WTC11 (cell line): Measurements from ENCODE around the gene MAGOHB. TPM values are rescaled to one million over a fixed set of nuclear protein-coding genes. Genes with fewer than 3 reads are reported as not detected.

Source experiments
- ATAC-seq: fragments of 200-7000 bp; cut with Tn5 transposase; 2 replicates; pipeline ENCODE4 v1.10.0; 2021; ENCODE audit warnings: mild to moderate bottlenecking, moderate library complexity
- CTCF ChIA-PET: fragments of 300-600 bp; sonication (Branson Sonifier 250); formaldehyde crosslinking; loops from one replicate; lab custom pipeline; 2021; ENCODE audit warnings: antibody characterized with exemption; lab: Charles Lee
- POLR2A ChIA-PET: fragments of 350-600 bp; sonication (Branson Sonifier 250); formaldehyde crosslinking; loops from one replicate; lab custom pipeline; 2021; ENCODE audit warnings: antibody characterized with exemption; lab: Charles Lee
- DNase-seq: peaks from one replicate; pipeline ENCODE4 v3.0.0; 2021; ENCODE audit warnings: low spot score
- H3K27ac Mint-ChIP-seq: 2 replicates; pipeline ENCODE4 v1.8.0; 2021; ENCODE audit warnings: mixed read lengths
- H3K27me3 Mint-ChIP-seq: 2 replicates; pipeline ENCODE4 v1.8.0; 2021; ENCODE audit warnings: low read depth, mild to moderate bottlenecking, moderate library complexity, mixed read lengths
- H3K36me3 Mint-ChIP-seq: 2 replicates; pipeline ENCODE4 v1.8.0; 2021; ENCODE audit warnings: mixed read lengths
- H3K4me1 Mint-ChIP-seq: 2 replicates; pipeline ENCODE4 v1.8.0; 2022; ENCODE audit warnings: mixed read lengths
- H3K4me3 Mint-ChIP-seq: 2 replicates; pipeline ENCODE4 v1.8.0; 2021; ENCODE audit warnings: mild to moderate bottlenecking, moderate library complexity, mixed read lengths
- H3K9me3 Mint-ChIP-seq: 2 replicates; pipeline ENCODE4 v1.8.0; 2021; ENCODE audit warnings: mixed read lengths
- AFF4 ChIP-seq: sonication (generic); formaldehyde crosslinking; IDR thresholded peaks from 2 replicates; pipeline ENCODE4 v1.8.1; 2023; ENCODE audit warnings: mild to moderate bottlenecking, missing genetic modification reagents, borderline replicate concordance
- ATF3 ChIP-seq: sonication (generic); formaldehyde crosslinking; conservative IDR thresholded peaks from 2 replicates; pipeline ENCODE4 v1.8.1; 2022; ENCODE audit warnings: mild to moderate bottlenecking, missing genetic modification reagents
- ATF6 ChIP-seq: sonication (generic); formaldehyde crosslinking; IDR thresholded peaks from 2 replicates; pipeline ENCODE4 v1.8.1; 2023; ENCODE audit warnings: mild to moderate bottlenecking, missing genetic modification reagents
- CDX4 ChIP-seq: fragments of 250-450 bp; sonication (Bioruptor Pico); IDR thresholded peaks from 2 replicates; pipeline ENCODE4 v1.9.0; 2021; ENCODE audit warnings: moderate library complexity, mild to moderate bottlenecking, inconsistent platforms, borderline replicate concordance
- E2F5 ChIP-seq: sonication (generic); formaldehyde crosslinking; IDR thresholded peaks from 2 replicates; pipeline ENCODE4 v1.8.1; 2022; ENCODE audit warnings: mild to moderate bottlenecking, moderate library complexity, missing genetic modification reagents
- IRF1 ChIP-seq: sonication (generic); formaldehyde crosslinking; IDR thresholded peaks from 2 replicates; pipeline ENCODE4 v1.8.0; 2023; ENCODE audit warnings: missing genetic modification reagents
- MLX ChIP-seq: sonication (generic); formaldehyde crosslinking; IDR thresholded peaks from 2 replicates; pipeline ENCODE4 v1.8.1; 2023; ENCODE audit warnings: mild to moderate bottlenecking, missing genetic modification reagents, moderate library complexity
- NR2C2 ChIP-seq: sonication (generic); formaldehyde crosslinking; IDR thresholded peaks from 2 replicates; pipeline ENCODE4 v1.8.0; 2022; ENCODE audit warnings: mild to moderate bottlenecking, missing genetic modification reagents
- SOX15 ChIP-seq: fragments of 250-450 bp; sonication (Bioruptor Pico); IDR thresholded peaks from 2 replicates; pipeline ENCODE4 v1.9.0; 2021; ENCODE audit warnings: mild to moderate bottlenecking
- STAT6 ChIP-seq: sonication (generic); formaldehyde crosslinking; conservative IDR thresholded peaks from 2 replicates; pipeline ENCODE4 v1.8.1; 2023; ENCODE audit warnings: mild to moderate bottlenecking, low read depth, missing genetic modification reagents, moderate library complexity
- ZBTB43 ChIP-seq: sonication (generic); formaldehyde crosslinking; IDR thresholded peaks from 2 replicates; pipeline ENCODE4 v1.8.1; 2023; ENCODE audit warnings: mild to moderate bottlenecking, missing genetic modification reagents
- ZNF425 ChIP-seq: fragments of 250-450 bp; sonication (Bioruptor Pico); conservative IDR thresholded peaks from 2 replicates; pipeline ENCODE4 v1.9.0; 2021; ENCODE audit warnings: mild to moderate bottlenecking
- total RNA-seq: library from RNA; stranded (reverse); gene quantifications from 3 replicates; pipeline ENCODE4 v1.2.3, GENCODE V29; 2021

MAGOHB gene
- total RNA-seq, 1 experiment from 2014 or later: 36.1 TPM

- no peak for TF ChIP-seq ZNF425 (CRISPR knock-in tag)
- TF ChIP-seq NR2C2 (CRISPR knock-in tag): no peak
- no peak for TF ChIP-seq IRF1 (CRISPR knock-in tag)
Observed at GRCh38 chr12:10661338-10661737, 47.9 kb upstream of the MAGOHB start (continued).

GRCh38 chr12:10654003-10654402 lies 40.6 kb upstream of the MAGOHB start:
- CTCF ChIA-PET: no interaction called here
- Mint-ChIP-seq H3K9me3 (peaks cover 64% of the 10 kb centered on the region), H3K27me3 (no peaks in the 10 kb centered on the region; the same call in 1 of the 2 replicates), H3K36me3 (peaks cover 28% of the 10 kb centered on the region), H3K4me1 (no peaks in the 10 kb centered on the region), H3K27ac (no peak overlapping the region), H3K4me3 (no peak overlapping the region)
- TF ChIP-seq SOX15 (CRISPR knock-in tag) (no peak), ATF3 (no peak), AFF4 (CRISPR knock-in tag) (no peak), CDX4 (CRISPR knock-in tag) (no peak), ZBTB43 (CRISPR knock-in tag) (no peak), MLX (no peak), E2F5 (no peak), STAT6 (CRISPR knock-in tag) (no peak), ATF6 (CRISPR knock-in tag) (no peak)
- TF ChIP-seq, all 79 proteins: peak for 0
- DNase-seq (no peak), ATAC-seq (no peak)
- POLR2A ChIA-PET: no interaction called here
